Upper lobe of left lung (tissue), 6 donors: Measurements from ENCODE around the gene CIBAR2. TPM values are rescaled to one million over a fixed set of nuclear protein-coding genes. Genes with fewer than 3 reads are reported as not detected.

Source experiments
- ATAC-seq, 2 donors: fragments of 200-7000 bp; cut with Tn5 transposase; one replicate each; pipeline ENCODE4 v1.9.1; 2022; ENCODE audit warnings: mild to moderate bottlenecking in 2 of 2, moderate library complexity in 2 of 2; ENCODE audit not compliant: low FRiP score in 2 of 2
- DNase-seq, 2 donors: peaks; one replicate each; pipeline ENCODE4 v3.0.0-alpha.2; 2019 to 2020
- H3K27ac ChIP-seq, 4 donors: fragments of 200-600 bp; sonication (generic); one replicate each; pipeline ENCODE4 v1.5.1; 2016 to 2019
- H3K27me3 ChIP-seq, 4 donors: fragments of 200-600 bp; sonication (generic); one replicate each; pipeline ENCODE4 v1.5.1; 2017 to 2019
- H3K36me3 ChIP-seq, 4 donors: fragments of 200-600 bp; sonication (generic); one replicate each; pipeline ENCODE4 v1.5.1; 2016 to 2019
- H3K4me1 ChIP-seq, 4 donors: fragments of 200-600 bp; sonication (generic); one replicate each; pipeline ENCODE4 v1.5.1; 2018 to 2019
- H3K4me3 ChIP-seq, 4 donors: fragments of 200-600 bp; sonication (generic); one replicate each; pipeline ENCODE4 v1.5.1; 2017 to 2019; ENCODE audit warnings: mild to moderate bottlenecking in 2 of 4, moderate library complexity in 1 of 4
- H3K9me3 ChIP-seq, 4 donors: fragments of 200-600 bp; sonication (generic); one replicate each; pipeline ENCODE4 v1.5.1; 2018 to 2019
- EP300 ChIP-seq, 4 donors: sonication (generic); formaldehyde crosslinking; IDR thresholded peaks; one replicate each; pipeline ENCODE4 v1.5.1; 2017; ENCODE audit warnings: antibody characterized with exemption in 4 of 4, control low read depth in 2 of 4
- POLR2A ChIP-seq, 4 donors: fragments of 450-650 bp; IDR thresholded peaks; one replicate each; pipeline ENCODE4 v1.5.1; 2016 to 2017; ENCODE audit warnings: antibody characterized with exemption in 4 of 4, mild to moderate bottlenecking in 2 of 4
- POLR2AphosphoS5 ChIP-seq, 2 donors: sonication (generic); formaldehyde crosslinking; IDR thresholded peaks; one replicate each; pipeline ENCODE4 v1.5.1; 2017; ENCODE audit warnings: antibody characterized with exemption in 2 of 2
- WGBS, 2 donors: methylation state at CpG; one replicate each; pipeline ENCODE4 v1.1.5; 2017 to 2018; 5-methylcytosine and 5-hydroxymethylcytosine counted together
- total RNA-seq, 6 donors: library from RNA; depleted of rRNA in 4 of 6; stranded (reverse); fragments of >200 nt in 4 of 6; gene quantifications; one replicate each; pipeline versions ENCODE4 v1.1.0 to v1.2.1, GENCODE V29; 2016 to 2021
- TF ChIP-seq, protein P1 (sequence below), 6 experiments: fragments of 450-650 bp in 4 of 6; fragments of 200-600 bp in 2 of 6; sonication (generic) in 2 of 6; IDR thresholded peaks; one replicate each; pipeline ENCODE4 v1.5.1; 2016 to 2019; ENCODE audit warnings: antibody characterized with exemption in 6 of 6
- donor health status: DM: no; HTN: no; CAD: no; lungs with moderate emphysema.
- donor health status: DM: no; HTN: yes; CAD: no; lungs with severe emphysema.

CIBAR2 gene
- total RNA-seq, 6 donors from 2014 or later, result 0.40 to 35.6 (median 9.9) TPM

- H3K9me3 ChIP-seq, result no peaks in the 10 kb centered on the region
- TF ChIP-seq EP300 (IDR thresholded peaks at IDR 0.05) (no peak), POLR2A (IDR thresholded peaks at IDR 0.05) (no peak), POLR2AphosphoS5 (IDR thresholded peaks at IDR 0.05) (no peak)
- TF ChIP-seq, protein P1, sequence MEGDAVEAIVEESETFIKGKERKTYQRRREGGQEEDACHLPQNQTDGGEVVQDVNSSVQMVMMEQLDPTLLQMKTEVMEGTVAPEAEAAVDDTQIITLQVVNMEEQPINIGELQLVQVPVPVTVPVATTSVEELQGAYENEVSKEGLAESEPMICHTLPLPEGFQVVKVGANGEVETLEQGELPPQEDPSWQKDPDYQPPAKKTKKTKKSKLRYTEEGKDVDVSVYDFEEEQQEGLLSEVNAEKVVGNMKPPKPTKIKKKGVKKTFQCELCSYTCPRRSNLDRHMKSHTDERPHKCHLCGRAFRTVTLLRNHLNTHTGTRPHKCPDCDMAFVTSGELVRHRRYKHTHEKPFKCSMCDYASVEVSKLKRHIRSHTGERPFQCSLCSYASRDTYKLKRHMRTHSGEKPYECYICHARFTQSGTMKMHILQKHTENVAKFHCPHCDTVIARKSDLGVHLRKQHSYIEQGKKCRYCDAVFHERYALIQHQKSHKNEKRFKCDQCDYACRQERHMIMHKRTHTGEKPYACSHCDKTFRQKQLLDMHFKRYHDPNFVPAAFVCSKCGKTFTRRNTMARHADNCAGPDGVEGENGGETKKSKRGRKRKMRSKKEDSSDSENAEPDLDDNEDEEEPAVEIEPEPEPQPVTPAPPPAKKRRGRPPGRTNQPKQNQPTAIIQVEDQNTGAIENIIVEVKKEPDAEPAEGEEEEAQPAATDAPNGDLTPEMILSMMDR (IDR thresholded peaks at IDR 0.05), result no peak
- no peak for DNase-seq
- H3K27ac ChIP-seq, result no peak overlapping the region
- no peak for ATAC-seq
- H3K4me3 ChIP-seq, result no peak overlapping the region
- no peaks in the 10 kb centered on the region for H3K27me3 ChIP-seq
- no peaks in the 10 kb centered on the region for H3K36me3 ChIP-seq
- H3K4me1 ChIP-seq, result peaks cover 0 to 10% (median 5%) of the 10 kb centered on the region in 4 donors
- 71 to 85% methylated on average over 11 of the region's 11 CpGs for WGBS, 2 donors
These were observed 10.2 kb downstream of the CIBAR2 start for GRCh38 chr16:85101956-85102630.

DNA sequence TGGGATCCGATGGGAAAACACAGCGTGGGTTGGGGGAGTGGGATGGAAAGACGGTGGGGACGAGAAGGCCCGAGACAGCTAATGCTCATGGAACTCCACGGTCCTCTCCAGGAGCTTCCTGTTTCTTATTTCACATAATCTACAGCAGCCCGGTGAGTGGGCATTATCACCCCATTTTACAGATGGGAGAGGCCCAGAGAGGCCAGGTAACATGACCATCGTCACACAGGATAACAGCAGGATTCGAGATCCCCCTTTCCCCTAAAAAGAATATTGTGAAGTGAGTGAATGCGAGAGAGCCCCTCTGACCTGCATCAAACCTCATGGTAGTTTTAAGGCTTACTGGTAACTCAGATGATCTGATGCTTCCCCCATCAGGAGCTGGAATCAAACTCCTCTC lies 12.0 kb downstream of the CIBAR2 start:
- TF ChIP-seq, protein P1 (IDR thresholded peaks at IDR 0.05), result no peak
- TF ChIP-seq POLR2A (IDR thresholded peaks at IDR 0.05) (no peak), EP300 (IDR thresholded peaks at IDR 0.05) (no peak), POLR2AphosphoS5 (IDR thresholded peaks at IDR 0.05) (no peak)
- Histone ChIP-seq H3K27ac (no peak overlapping the region), H3K4me1 (peaks cover 0 to 8% (median 4%) of the 10 kb centered on the region in 4 donors), H3K36me3 (no peaks in the 10 kb centered on the region), H3K9me3 (no peaks in the 10 kb centered on the region), H3K4me3 (no peak overlapping the region), H3K27me3 (no peaks in the 10 kb centered on the region)
- no peak for DNase-seq
- ATAC-seq, result no peak
- WGBS, 2 donors, result 92 to 96% methylated on average over 10 of the region's 10 CpGs

DNA sequence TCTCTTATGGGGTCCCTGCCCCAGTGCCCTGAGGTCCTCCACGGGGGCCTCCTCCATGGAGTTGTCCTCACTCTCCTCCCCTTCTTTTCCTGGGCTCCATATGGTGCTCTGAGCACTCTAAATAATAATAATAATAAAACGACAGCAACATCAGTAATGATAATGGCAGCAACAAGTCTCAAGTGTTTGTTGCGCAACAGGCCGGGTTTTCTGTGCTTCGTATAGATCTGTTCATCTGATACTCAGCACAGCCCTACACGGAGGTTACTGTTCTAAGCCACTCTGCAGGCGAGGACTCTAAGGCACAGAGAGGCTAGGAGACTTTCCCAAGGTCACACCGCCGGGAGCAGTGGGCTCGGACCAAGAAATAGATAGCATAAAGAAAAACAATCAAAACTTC lies 13.7 kb downstream of the CIBAR2 start:
- H3K9me3 ChIP-seq, result no peaks in the 10 kb centered on the region
- TF ChIP-seq EP300 (IDR thresholded peaks at IDR 0.05) (no peak), POLR2AphosphoS5 (IDR thresholded peaks at IDR 0.05) (no peak), POLR2A (IDR thresholded peaks at IDR 0.05) (no peak)
- TF ChIP-seq, protein P1 (IDR thresholded peaks at IDR 0.05), result no peak
- H3K27ac ChIP-seq, result no peak overlapping the region
- WGBS, 2 donors, result 76 to 77% methylated on average over 10 of the region's 10 CpGs
- H3K27me3 ChIP-seq, result no peaks in the 10 kb centered on the region
- no peaks in the 10 kb centered on the region for H3K36me3 ChIP-seq
- no peak overlapping the region for H3K4me3 ChIP-seq
- ATAC-seq, result no peak
- no peaks in the 10 kb centered on the region for H3K4me1 ChIP-seq
- no peak for DNase-seq

- ATAC-seq, result no peak
- no peaks in the 10 kb centered on the region for H3K36me3 ChIP-seq
- no peaks in the 10 kb centered on the region for H3K4me1 ChIP-seq
- DNase-seq, result peak in 1 of 2 donors; percentile 55
- WGBS, 2 donors, result 81 to 98% methylated on average over 5 to 9 of the region's 9 CpGs
- no peaks in the 10 kb centered on the region for H3K27me3 ChIP-seq
- H3K9me3 ChIP-seq, result no peaks in the 10 kb centered on the region
- H3K4me3 ChIP-seq, result no peak overlapping the region
- H3K27ac ChIP-seq, result no peak overlapping the region
- TF ChIP-seq POLR2A (IDR thresholded peaks at IDR 0.05) (no peak), POLR2AphosphoS5 (IDR thresholded peaks at IDR 0.05) (no peak), EP300 (IDR thresholded peaks at IDR 0.05) (no peak)
- TF ChIP-seq, protein P1 (IDR thresholded peaks at IDR 0.05), result no peak
These were observed 15.4 kb downstream of the CIBAR2 start for GRCh38 chr16:85096921-85097320.

DNA sequence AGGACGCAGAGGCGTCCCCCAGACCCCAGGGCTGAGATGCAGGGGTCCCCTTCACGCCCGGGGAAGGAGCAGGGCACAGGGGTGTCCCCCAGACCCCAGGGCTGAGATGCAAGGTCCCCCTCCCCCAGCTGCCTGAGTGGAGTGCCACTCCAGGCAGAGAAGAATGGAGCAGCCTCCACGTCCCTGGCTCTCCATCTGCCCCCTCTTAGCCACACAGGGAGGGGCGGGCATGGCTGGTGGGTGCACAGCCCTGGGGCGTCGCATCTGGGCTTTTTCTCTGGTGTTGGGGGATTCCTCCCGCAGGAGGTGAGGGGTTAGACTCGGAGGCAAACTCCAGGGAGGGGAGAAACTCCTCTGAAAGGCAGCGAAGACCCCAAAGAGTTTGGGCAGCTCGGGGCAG lies 17.5 kb downstream of the CIBAR2 start:
- WGBS, 2 donors, result 74 to 81% methylated on average over 4 to 12 of the region's 12 CpGs
- H3K4me1 ChIP-seq, result peaks cover 2 to 16% (median 14%) of the 10 kb centered on the region in 4 donors
- H3K27me3 ChIP-seq, result no peaks in the 10 kb centered on the region
- TF ChIP-seq EP300 (IDR thresholded peaks at IDR 0.05) (no peak), POLR2A (IDR thresholded peaks at IDR 0.05) (no peak), POLR2AphosphoS5 (IDR thresholded peaks at IDR 0.05) (no peak)
- TF ChIP-seq, protein P1 (IDR thresholded peaks at IDR 0.05), result no peak
- no peak overlapping the region for H3K4me3 ChIP-seq
- H3K27ac ChIP-seq, result no peak overlapping the region
- no peak for ATAC-seq
- H3K36me3 ChIP-seq, result no peaks in the 10 kb centered on the region
- no peak for DNase-seq
- H3K9me3 ChIP-seq, result no peaks in the 10 kb centered on the region
